ENCODE results near the gene HBP1. TPM values are rescaled to one million over a fixed set of nuclear protein-coding genes. Genes with fewer than 3 reads are reported as not detected.

The HBP1 gene
- total RNA-seq, 1 donor from 2014 or later, result 50.9 TPM

GRCh38 chr7:107196834-107197610 is 28.2 kb downstream of the HBP1 start:
- DNase-seq (ENCODE audit: low spot score), result no peak
- Mint-ChIP-seq H3K27me3 (ENCODE audit: unreplicated experiment) (peaks cover 2% of the 10 kb centered on the region), H3K9me3 (ENCODE audit: unreplicated experiment) (no peaks in the 10 kb centered on the region), H3K4me1 (ENCODE audit: unreplicated experiment) (peaks cover 3% of the 10 kb centered on the region), H3K4me3 (ENCODE audit: unreplicated experiment) (no peak overlapping the region), H3K36me3 (ENCODE audit: low read depth, unreplicated experiment) (peaks cover 10% of the 10 kb centered on the region), H3K27ac (ENCODE audit: unreplicated experiment) (no peak overlapping the region)
- TF ChIP-seq CTCF (IDR thresholded peaks at IDR 0.05; ENCODE audit: unreplicated experiment), result no peak

- no peak overlapping the region for H3K4me3 Mint-ChIP-seq (ENCODE audit: unreplicated experiment)
- TF ChIP-seq CTCF (IDR thresholded peaks at IDR 0.05; ENCODE audit: unreplicated experiment), result peak; percentile 27
- DNase-seq (ENCODE audit: low spot score), result peak; percentile 49
- H3K4me1 Mint-ChIP-seq (ENCODE audit: unreplicated experiment), result no peaks in the 10 kb centered on the region
- peaks cover 2% of the 10 kb centered on the region for H3K27me3 Mint-ChIP-seq (ENCODE audit: unreplicated experiment)
- H3K27ac Mint-ChIP-seq (ENCODE audit: unreplicated experiment), result no peak overlapping the region
- peaks cover 10% of the 10 kb centered on the region for H3K36me3 Mint-ChIP-seq (ENCODE audit: low read depth, unreplicated experiment)
- no peaks in the 10 kb centered on the region for H3K9me3 Mint-ChIP-seq (ENCODE audit: unreplicated experiment)
Observed at GRCh38 chr7:107201795-107202450, 33.1 kb downstream of the HBP1 start.

- Mint-ChIP-seq H3K27ac (ENCODE audit: unreplicated experiment) (peak overlapping the region; percentile 61), H3K4me1 (ENCODE audit: unreplicated experiment) (no peaks in the 10 kb centered on the region), H3K9me3 (ENCODE audit: unreplicated experiment) (no peaks in the 10 kb centered on the region), H3K4me3 (ENCODE audit: unreplicated experiment) (no peak overlapping the region), H3K36me3 (ENCODE audit: low read depth, unreplicated experiment) (peaks cover 14% of the 10 kb centered on the region), H3K27me3 (ENCODE audit: unreplicated experiment) (peaks cover 2% of the 10 kb centered on the region)
- TF ChIP-seq CTCF (IDR thresholded peaks at IDR 0.05; ENCODE audit: unreplicated experiment), result no peak
- DNase-seq (ENCODE audit: low spot score), result no peak
Observed at GRCh38 chr7:107203607-107204006, 34.8 kb downstream of the HBP1 start.

GRCh38 chr7:107206136-107206535 is 37.3 kb downstream of the HBP1 start:
- no peaks in the 10 kb centered on the region for H3K4me1 Mint-ChIP-seq (ENCODE audit: unreplicated experiment)
- no peak for DNase-seq (ENCODE audit: low spot score)
- no peak overlapping the region for H3K4me3 Mint-ChIP-seq (ENCODE audit: unreplicated experiment)
- no peak for TF ChIP-seq CTCF (IDR thresholded peaks at IDR 0.05; ENCODE audit: unreplicated experiment)
- no peaks in the 10 kb centered on the region for H3K9me3 Mint-ChIP-seq (ENCODE audit: unreplicated experiment)
- peaks cover 2% of the 10 kb centered on the region for H3K27me3 Mint-ChIP-seq (ENCODE audit: unreplicated experiment)
- H3K36me3 Mint-ChIP-seq (ENCODE audit: low read depth, unreplicated experiment), result peaks cover 27% of the 10 kb centered on the region
- no peak overlapping the region for H3K27ac Mint-ChIP-seq (ENCODE audit: unreplicated experiment)

GRCh38 chr7:107206706-107207105 is 37.9 kb downstream of the HBP1 start:
- Mint-ChIP-seq H3K4me3 (ENCODE audit: unreplicated experiment) (no peak overlapping the region), H3K27ac (ENCODE audit: unreplicated experiment) (no peak overlapping the region), H3K27me3 (ENCODE audit: unreplicated experiment) (peaks cover 2% of the 10 kb centered on the region), H3K4me1 (ENCODE audit: unreplicated experiment) (no peaks in the 10 kb centered on the region), H3K36me3 (ENCODE audit: low read depth, unreplicated experiment) (peaks cover 27% of the 10 kb centered on the region), H3K9me3 (ENCODE audit: unreplicated experiment) (no peaks in the 10 kb centered on the region)
- TF ChIP-seq CTCF (IDR thresholded peaks at IDR 0.05; ENCODE audit: unreplicated experiment), result no peak
- DNase-seq (ENCODE audit: low spot score), result no peak

All from endothelial cell (in vitro differentiated cells).